ENCODE measurements around the gene RAD23B. TPM values are rescaled to one million over a fixed set of nuclear protein-coding genes. Genes with fewer than 3 reads are reported as not detected.

The RAD23B gene
- total and polyA plus RNA-seq, 2 of the 13 experiments (the other 11 are each of a cell fraction or from before 2014, with no cell fraction given), result 133 to 156 TPM

DNA sequence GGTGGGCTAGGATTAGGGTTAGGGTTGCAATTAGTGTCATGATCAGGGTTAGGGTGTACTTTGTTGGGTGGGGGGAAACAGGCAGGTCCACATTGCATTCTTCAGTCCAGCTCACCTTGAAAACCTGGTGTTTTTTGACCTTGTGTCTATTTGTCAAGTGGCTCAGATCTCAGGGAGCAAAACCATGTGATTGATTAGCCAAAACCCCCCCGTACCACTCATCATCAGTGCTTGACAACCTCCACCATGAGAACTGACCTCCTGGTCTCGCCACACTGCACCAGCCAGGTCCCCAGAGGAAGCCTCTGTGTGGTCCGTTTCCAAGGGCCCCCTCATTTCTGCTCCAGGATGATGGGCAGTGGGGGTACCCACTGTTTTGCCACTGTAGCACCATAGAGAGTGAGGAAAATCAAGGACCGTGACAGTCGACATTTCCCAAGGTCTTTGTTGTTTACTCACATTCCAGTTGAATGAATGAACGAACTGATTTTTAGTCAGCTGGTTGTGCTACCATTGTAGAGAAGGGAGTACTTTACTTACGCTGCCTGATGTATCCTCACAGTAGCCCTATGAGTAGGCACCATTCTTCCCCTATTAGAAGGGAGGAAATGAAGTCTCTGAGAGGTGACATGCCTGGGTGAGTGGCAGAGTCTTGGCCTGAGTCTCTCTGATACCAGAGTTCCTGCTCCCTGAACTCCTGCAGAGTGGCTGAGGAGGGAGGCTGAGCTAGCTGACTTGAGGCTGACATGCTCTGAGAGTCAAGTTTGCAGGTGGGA, 84.8 kb downstream of the RAD23B start (continued):
- TF ChIP-seq PRMT3 (CRISPR knock-in tag; IDR thresholded peaks at IDR 0.05; ENCODE audit: borderline replicate concordance, low read depth) (no peak), JUNB (CRISPR knock-in tag; IDR thresholded peaks at IDR 0.05; ENCODE audit: borderline replicate concordance) (no peak), ZNF468 (CRISPR knock-in tag; IDR thresholded peaks at IDR 0.05) (no peak), DNMT3B (CRISPR knock-in tag; conservative IDR thresholded peaks at IDR 0.05) (no peak), SRSF9 (IDR thresholded peaks at IDR 0.05; ENCODE audit: borderline replicate concordance, insufficient read depth, low read depth, low read length, poor library complexity, severe bottlenecking) (no peak), RNF2 (conservative IDR thresholded peaks at IDR 0.05; ENCODE audit: low read depth) (no peak), MEIS2 (CRISPR knock-in tag; IDR thresholded peaks at IDR 0.05) (no peak; the same call in 1 of the 2 replicates), HNRNPK (IDR thresholded peaks at IDR 0.05; ENCODE audit: low read depth, low read length, poor library complexity, severe bottlenecking) (no peak), GATAD2A (CRISPR knock-in tag; IDR thresholded peaks at IDR 0.05) (peak; percentile 50), CREB1 (IDR thresholded peaks at IDR 0.05) (no peak), CREB1 (CRISPR knock-in tag; IDR thresholded peaks at IDR 0.05) (no peak), GTF3A (CRISPR knock-in tag; conservative IDR thresholded peaks at IDR 0.05) (no peak), ZNF672 (CRISPR knock-in tag; IDR thresholded peaks at IDR 0.05) (no peak), LBX2 (CRISPR knock-in tag; IDR thresholded peaks at IDR 0.05; ENCODE audit: borderline replicate concordance) (no peak), SOX13 (IDR thresholded peaks at IDR 0.05) (no peak), SOX13 (CRISPR knock-in tag; conservative IDR thresholded peaks at IDR 0.05 in 1 of 2, IDR thresholded peaks at IDR 0.05 in 1 of 2) (peak in 1 of 2 experiments; percentile 61; a peak in 2 of 4 replicates), ELK4 (CRISPR knock-in tag; IDR thresholded peaks at IDR 0.05; ENCODE audit: borderline replicate concordance) (no peak), TEAD3 (CRISPR knock-in tag; optimal IDR thresholded peaks at IDR 0.05; ENCODE audit: borderline replicate concordance) (peak; percentile 83), KLF16 (CRISPR knock-in tag; IDR thresholded peaks at IDR 0.05) (no peak), SOX6 (IDR thresholded peaks at IDR 0.05) (no peak), SOX6 (CRISPR knock-in tag; IDR thresholded peaks at IDR 0.05) (peak; percentile 76), EZH2 (conservative IDR thresholded peaks at IDR 0.05; ENCODE audit: low read depth, low read length) (no peak), RXRB (CRISPR knock-in tag; IDR thresholded peaks at IDR 0.05; ENCODE audit: borderline replicate concordance) (no peak), ZNF839 (CRISPR knock-in tag; IDR thresholded peaks at IDR 0.05; ENCODE audit: borderline replicate concordance) (no peak), REPIN1 (CRISPR knock-in tag; IDR thresholded peaks at IDR 0.05; ENCODE audit: borderline replicate concordance, low read depth) (no peak)
- TF ChIP-seq, protein P1, sequence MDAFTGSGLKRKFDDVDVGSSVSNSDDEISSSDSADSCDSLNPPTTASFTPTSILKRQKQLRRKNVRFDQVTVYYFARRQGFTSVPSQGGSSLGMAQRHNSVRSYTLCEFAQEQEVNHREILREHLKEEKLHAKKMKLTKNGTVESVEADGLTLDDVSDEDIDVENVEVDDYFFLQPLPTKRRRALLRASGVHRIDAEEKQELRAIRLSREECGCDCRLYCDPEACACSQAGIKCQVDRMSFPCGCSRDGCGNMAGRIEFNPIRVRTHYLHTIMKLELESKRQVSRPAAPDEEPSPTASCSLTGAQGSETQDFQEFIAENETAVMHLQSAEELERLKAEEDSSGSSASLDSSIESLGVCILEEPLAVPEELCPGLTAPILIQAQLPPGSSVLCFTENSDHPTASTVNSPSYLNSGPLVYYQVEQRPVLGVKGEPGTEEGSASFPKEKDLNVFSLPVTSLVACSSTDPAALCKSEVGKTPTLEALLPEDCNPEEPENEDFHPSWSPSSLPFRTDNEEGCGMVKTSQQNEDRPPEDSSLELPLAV (CRISPR knock-in tag; conservative IDR thresholded peaks at IDR 0.05; ENCODE audit: low read depth), result no peak
- TF ChIP-seq, protein P2, sequence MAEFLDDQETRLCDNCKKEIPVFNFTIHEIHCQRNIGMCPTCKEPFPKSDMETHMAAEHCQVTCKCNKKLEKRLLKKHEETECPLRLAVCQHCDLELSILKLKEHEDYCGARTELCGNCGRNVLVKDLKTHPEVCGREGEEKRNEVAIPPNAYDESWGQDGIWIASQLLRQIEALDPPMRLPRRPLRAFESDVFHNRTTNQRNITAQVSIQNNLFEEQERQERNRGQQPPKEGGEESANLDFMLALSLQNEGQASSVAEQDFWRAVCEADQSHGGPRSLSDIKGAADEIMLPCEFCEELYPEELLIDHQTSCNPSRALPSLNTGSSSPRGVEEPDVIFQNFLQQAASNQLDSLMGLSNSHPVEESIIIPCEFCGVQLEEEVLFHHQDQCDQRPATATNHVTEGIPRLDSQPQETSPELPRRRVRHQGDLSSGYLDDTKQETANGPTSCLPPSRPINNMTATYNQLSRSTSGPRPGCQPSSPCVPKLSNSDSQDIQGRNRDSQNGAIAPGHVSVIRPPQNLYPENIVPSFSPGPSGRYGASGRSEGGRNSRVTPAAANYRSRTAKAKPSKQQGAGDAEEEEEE (CRISPR knock-in tag; IDR thresholded peaks at IDR 0.05; ENCODE audit: borderline replicate concordance), result no peak

Measured in HepG2 (cell line).